Uterus (tissue), 2 donors: ENCODE data around the gene PRELP.

Experiments used
- CTCF ChIP-seq, 4 experiments: fragments of 200-600 bp in 2 of 4; fragments of 450-650 bp in 2 of 4; sonication (generic) in 2 of 4; IDR thresholded peaks; one replicate each; pipeline ENCODE4 v1.5.1; 2016 to 2019; ENCODE audit warnings: antibody characterized with exemption in 4 of 4, mild to moderate bottlenecking in 2 of 4, moderate library complexity in 1 of 4
- POLR2A ChIP-seq, 2 donors: fragments of 450-650 bp; IDR thresholded peaks; one replicate each; pipeline ENCODE4 v1.6.1; 2016; ENCODE audit warnings: antibody characterized with exemption in 2 of 2, mild to moderate bottlenecking in 1 of 2, moderate library complexity in 1 of 2

GRCh38 chr1:203478986-203479385, 3.4 kb downstream of the PRELP start:
- TF ChIP-seq POLR2A (IDR thresholded peaks at IDR 0.05) (no peak), CTCF (IDR thresholded peaks at IDR 0.05) (no peak)
